HT-29 (cell line): ENCODE data around the gene USP32. TPM values are rescaled to one million over a fixed set of nuclear protein-coding genes. Genes with fewer than 3 reads are reported as not detected.
"Not testable (repeated sequence)": the region's sequence is repeated elsewhere in the genome, so short reads cannot be mapped to it uniquely, and the experiment has no call there.

Source experiments
- DNase-seq: peaks from one replicate; pipeline ENCODE4 v3.0.0-alpha.2; 2015; ENCODE audit warnings: low spot score
- total RNA-seq: library from RNA; depleted of rRNA; stranded (reverse); fragments of >200 nt; shearing (Covaris generic); gene quantifications from 2 replicates; pipeline ENCODE4 v1.2.3, GENCODE V29; 2014; rRNA removed

The USP32 gene, protein sequence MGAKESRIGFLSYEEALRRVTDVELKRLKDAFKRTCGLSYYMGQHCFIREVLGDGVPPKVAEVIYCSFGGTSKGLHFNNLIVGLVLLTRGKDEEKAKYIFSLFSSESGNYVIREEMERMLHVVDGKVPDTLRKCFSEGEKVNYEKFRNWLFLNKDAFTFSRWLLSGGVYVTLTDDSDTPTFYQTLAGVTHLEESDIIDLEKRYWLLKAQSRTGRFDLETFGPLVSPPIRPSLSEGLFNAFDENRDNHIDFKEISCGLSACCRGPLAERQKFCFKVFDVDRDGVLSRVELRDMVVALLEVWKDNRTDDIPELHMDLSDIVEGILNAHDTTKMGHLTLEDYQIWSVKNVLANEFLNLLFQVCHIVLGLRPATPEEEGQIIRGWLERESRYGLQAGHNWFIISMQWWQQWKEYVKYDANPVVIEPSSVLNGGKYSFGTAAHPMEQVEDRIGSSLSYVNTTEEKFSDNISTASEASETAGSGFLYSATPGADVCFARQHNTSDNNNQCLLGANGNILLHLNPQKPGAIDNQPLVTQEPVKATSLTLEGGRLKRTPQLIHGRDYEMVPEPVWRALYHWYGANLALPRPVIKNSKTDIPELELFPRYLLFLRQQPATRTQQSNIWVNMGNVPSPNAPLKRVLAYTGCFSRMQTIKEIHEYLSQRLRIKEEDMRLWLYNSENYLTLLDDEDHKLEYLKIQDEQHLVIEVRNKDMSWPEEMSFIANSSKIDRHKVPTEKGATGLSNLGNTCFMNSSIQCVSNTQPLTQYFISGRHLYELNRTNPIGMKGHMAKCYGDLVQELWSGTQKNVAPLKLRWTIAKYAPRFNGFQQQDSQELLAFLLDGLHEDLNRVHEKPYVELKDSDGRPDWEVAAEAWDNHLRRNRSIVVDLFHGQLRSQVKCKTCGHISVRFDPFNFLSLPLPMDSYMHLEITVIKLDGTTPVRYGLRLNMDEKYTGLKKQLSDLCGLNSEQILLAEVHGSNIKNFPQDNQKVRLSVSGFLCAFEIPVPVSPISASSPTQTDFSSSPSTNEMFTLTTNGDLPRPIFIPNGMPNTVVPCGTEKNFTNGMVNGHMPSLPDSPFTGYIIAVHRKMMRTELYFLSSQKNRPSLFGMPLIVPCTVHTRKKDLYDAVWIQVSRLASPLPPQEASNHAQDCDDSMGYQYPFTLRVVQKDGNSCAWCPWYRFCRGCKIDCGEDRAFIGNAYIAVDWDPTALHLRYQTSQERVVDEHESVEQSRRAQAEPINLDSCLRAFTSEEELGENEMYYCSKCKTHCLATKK (N-terminal part only)
- 19.9 and 24.6 TPM in 2 replicates for total RNA-seq

DNA sequence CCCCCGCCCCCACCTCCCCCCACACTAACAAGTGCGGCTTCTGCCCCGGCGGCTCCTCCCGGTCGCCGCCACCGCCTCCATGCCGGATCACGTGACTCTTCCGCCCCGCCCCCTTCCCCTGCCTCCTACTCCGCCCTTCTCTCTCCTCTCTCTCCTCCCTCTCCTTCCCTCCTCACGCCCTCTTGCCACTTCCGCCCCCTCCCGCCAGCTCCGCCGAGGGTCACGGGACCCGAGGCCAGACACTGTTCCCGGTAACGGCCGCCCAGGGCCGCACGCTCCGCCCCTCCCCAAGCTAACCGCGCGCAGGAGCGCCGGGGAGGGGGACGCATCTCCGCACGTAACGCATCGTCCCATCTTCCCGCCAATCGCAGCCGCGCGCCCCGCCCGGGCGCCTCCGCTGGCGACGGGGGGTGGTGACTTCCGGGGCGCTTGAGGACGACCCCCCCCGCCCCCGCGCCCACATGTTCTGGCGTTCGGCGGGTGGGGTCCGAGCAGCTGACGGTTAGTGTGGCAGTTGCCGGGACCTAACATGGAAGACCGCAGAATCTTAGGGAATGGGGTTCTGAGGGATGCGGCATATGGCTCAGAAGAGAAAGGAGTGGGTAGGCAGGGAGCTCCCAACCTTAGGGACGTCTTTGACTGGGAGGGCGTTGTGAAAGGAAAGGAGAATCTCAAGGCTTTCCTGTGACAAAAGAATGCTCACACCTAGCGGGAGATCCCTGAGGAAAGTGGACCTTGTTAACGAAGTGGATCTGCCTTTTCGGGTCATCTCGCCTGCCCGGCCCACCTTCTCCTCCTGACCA, at the start of gene USP32:
Gene USP32 (minus strand): TSS at position 92 of the 803 bp plus-strand sequence. CDS start 194 bp downstream, outside the sequence.
- DNase-seq: peak; percentile 96

DNA sequence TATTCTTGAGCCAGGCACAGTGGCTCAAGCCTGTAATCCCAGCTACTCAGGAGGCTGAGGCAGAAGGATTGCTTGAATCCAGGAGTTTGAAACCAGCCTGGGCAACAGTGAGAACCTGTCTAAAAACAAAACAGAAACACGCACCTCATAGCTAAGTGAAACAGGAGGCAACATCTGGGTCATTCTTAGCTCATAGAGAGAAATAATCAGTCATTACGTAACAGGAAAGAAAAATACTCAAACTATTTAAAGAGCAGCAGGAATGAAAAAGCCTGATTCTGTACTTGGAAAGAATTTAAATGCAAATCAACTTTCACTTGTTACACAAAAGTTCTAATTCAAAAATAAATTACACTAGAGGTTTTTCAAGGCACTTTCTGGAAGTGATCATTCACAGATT, 47.6 kb upstream of the USP32 start:
- no peak for DNase-seq

DNA sequence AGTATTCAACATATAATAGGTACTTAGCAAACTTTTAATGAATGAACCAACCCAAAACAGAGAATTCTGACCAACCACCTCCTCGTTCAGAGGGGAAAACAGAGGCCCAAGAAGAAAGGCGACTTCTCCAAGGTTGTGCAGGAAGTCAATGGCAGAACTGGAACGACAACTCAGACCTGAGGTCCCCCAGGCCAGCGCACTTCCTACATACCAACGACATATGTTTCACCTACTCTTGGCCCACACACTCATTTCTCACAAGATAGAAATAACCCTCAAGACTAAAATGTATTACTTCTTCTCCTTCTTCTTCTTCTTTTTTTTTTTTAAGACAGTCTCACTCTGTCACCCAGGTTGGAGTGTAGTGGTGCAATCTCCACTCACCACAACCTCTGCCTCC, 44.7 kb upstream of the USP32 start:
- no peak for DNase-seq

DNA sequence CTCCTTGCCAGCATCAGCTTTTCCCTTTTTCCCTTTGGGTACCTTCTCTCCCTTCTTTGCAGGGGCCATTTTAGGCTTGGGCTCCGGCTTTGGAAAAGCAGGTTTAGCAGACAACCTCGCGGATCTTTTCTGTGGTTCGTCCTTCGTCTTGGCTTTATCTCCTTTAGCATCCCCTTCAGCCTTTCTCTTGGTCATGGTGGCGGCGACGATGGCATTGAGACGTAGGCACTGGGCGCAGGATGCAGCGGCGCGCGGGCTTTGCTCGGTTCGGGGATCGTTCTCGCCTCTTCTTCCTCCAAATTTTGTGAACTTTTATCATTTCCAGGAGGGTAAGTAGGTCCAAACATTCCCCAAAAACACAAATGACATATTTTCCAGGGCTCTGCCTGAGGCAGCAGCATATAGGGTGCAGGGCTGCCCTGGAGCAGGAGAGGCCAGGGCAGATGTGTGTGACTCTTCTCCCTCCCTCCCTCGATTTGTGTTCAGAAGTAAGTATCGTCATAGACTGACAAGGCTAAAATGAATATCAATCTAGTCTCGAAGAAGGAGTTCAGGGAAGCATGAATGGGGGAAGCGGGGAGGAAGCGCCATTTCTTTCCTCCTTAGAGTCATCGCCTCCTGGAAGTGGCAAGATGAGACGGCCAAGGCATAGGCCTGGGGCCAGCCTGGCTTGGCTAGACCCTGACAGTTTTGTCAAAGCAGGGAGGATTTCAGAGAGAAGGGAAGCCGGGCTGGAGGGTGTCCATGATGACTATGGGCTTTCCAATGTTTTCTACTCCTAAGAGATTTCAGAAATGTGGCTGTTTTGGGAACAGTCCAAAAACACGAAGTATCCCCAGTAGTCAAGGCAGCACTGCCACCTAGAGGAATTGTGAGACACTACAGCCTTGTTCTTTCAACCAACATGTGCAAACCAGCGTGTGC, 43.6 kb upstream of the USP32 start:
- DNase-seq: peak; percentile 83

DNA sequence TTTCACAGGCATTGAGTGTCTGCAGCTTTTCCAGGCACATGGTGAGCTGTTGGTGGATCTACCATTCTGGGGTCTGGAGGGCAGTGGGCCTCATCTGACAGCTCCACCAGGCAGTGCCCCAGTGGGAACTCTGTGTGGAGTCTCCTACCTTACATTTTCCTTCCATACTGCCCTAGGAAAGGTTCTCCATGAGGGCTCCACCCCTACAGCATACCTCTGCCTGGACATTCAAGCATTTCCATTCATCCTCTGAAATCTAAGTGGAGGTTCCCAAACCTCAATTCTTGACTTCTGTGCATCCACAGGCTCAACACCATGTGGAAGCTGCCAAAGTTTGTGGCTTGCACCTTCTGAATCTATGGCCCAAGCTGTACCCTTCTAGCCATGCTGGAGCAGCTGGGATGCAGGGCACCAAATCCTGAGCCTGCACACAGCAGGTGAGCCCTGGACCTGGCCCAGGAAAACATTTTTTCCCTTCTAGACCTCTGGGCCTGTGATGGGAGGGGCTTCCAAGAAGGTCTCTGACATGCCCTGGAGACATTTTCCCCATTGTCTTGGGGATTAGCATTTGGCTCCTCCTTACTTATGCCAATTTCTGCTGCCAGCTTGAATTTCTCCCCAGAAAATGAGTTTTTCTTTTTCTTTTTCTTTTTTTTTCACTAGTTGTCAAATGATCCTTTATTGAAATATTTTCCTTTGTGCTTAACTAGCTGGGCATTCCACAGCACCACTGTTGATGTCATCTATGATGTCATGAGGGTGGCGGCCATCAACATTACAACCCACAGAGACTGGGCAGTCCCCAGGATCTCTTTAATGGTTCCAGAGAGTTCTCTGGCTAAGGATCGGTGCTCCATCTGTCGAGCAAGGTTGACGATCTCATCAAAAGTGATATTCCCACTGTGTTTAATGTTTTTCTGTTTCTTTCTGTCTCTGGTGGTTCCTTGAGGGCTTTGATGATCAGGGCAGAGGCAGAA, 41.4 kb upstream of the USP32 start:
- DNase-seq: not testable (repeated sequence)

DNA sequence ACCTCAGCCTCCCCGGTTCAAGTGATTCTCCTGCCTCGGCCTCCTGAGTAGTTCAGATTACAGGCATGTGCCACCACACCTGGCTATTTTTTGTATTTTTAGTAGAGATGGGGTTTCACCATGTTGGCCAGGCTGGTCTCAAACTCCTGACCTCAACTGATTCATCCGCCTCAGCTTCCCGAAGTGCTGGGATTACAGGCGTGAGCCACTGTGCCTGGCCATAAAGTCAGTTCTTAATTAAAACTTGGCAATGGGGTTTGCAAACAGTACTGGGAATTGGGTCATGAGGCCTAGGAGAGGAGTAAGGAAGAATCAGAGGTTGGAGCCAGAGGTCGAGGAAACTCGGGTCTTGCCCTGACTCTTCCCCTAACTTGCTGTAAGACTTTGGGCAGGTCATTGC, 38.6 kb upstream of the USP32 start:
- DNase-seq: not testable (repeated sequence)

DNA sequence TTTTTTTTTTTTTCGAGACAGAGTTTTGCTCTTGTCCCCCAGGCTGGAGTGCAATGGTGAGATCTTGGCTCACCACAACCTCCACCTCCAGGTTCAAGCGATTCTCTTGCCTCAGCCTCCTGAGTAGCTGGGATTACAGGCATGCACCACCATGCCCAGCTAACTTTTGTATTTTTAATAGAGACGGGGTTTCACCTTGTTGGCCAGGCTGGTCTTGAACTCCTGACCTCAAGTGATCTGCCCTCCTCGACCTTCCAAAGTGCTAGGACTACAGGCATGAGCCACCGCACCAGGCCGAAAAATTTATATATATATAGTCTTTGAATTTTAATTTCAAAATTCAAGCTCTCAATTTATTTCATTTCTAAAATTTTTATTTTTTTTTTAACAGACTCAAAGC, 36.6 kb upstream of the USP32 start:
- not testable (repeated sequence) for DNase-seq

DNA sequence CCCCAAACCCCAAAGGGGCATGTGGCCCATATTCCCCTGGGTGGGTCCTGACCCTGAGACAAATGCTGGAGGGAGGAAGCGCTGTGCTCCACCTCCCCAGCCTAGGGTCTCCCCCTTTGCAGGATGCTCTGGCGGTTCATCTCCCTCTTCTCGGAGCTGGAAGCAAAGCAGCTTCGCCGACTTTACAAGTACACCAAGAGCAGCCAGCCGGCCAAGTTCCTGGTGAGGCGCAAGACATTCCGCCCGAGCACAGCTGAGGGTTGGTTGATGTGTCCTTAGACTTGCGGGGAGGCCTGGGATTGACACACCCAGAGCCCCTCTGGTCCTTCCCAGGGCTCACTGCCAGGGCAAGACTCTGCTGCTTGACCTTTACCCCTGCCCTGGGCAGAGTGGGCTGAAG, 34.7 kb upstream of the USP32 start:
- no peak for DNase-seq

DNA sequence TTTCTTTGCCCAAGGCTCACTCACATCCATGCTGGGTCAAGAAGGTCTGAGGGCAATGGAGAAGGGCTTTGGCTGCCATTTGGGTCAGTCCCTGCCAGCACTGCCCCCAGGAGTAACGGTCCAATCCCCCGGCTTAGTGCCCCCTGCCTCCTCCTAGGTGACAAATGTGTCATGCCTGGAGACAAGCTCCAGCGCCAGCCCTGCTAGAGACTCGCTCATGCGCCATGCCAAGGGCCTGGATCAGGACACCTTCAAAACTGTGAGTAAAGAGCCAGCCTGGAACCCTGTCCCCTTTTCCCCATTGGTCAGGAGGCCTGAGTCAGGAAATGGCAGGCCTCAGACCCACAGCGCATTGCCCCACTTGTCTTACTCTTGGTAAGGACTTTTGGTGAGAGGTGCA, 33.7 kb upstream of the USP32 start:
- no peak for DNase-seq

DNA sequence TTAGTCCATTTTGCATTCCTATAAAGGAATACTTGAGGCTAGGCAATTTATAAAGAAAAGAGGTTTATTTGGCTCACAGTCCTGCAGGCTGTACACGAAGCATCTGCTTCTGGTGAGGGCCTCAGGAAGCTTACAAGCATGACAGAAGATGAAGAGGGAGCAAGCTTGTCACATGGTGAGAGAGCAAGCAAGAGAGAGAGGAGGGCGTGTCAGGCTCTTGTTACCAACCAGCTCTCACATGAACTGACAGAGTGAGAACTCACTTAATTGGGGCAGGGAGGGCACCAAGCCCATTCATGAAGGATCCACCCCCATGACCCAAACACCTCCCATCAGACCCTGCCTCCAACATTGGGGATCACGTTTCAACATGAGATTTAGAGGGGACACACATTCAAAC, 31.9 kb upstream of the USP32 start:
- no peak for DNase-seq

DNA sequence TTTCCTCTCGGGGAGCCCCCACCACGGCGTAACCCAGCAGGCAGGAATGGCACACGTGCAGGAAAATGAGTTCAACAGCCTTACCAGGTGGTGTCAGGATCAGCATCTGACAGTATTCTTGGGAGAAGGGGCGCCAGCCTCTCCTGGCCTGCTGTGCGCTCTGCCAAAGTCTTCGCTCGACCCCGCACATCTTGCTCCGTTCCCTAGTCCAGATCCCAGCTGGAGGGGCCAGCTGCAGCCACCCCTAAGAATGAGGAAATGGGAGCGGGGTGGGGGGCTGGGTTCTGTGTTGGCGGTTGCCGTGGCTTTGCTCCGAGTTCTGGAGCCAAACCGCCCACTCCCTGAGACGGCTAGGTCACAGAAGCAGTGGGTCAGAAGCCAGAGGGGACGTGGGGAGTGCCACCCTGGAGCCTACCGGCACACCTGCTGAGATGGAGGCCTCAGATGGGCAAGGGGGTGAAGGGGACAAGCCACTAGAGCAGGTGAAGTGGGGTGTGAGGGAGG, 30.3 kb upstream of the USP32 start, which contains the start of gene CHCT1:
Gene CHCT1 (plus strand): TSS at position 328 of the 504 bp plus-strand sequence. CDS start 104 bp downstream, at position 432.
- DNase-seq: no peak

DNA sequence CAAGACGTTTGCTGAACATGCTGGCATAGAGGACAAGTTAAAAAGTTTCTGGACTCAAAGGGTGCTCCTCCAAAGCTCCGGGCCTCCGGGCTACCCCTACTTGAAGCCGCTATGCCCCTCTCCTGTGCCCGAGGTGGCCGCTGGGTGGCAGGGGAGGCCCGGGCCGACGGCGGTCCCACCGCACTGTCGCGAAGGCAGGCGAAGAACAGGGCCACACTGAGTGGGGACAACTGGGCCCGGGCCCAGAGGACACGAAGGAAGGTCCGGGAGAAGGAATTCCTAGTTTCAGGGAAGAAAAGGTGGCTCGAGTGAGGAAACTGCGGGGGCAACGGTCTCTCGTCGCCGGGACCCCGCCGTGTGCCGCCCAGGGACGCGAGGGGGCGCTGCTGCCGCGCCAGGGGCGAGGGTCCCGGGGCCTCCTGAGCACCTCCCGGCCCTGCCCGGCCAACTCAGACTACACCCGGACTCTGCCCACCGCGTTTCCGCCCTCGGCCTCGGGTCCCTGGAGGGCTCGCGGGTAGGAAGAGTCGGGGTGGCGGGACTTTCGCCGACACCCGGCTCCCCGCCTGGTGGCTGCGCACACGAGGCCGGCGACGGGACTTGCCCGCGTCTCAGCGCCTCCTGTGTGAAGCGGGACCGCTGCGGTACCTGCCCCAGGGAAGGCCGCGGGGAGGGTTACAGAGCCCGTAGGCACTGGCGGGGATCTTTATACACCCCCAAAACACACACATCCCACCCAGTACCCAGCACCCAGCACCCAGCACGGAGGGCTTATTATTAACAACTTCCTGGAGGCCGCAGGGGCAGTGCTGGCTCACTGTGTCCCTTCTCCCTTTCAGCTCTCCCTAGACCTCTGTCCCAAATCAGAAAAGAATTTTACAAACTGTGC, 29.6 kb upstream of the USP32 start:
- peak; percentile 71 for DNase-seq

DNA sequence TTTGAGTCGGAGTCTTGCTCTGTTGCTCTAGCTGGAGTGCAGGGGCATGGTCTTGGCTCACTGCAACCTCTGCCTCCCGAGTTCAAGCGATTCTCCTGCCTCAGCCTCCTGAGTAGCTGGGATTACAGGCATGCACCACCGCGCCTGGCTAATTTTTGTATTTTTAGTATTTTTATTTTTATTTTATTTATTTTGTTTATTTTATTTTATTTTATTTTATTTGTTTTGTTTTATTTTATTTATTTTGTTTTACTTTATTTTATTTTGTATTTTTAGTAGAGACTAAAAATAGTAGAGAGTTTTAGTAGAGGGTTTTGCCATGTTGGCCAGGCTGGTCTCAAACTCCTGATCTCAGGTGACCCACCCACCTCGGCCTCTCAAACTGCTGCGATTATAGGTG, 27.9 kb upstream of the USP32 start:
- DNase-seq: not testable (repeated sequence)

DNA sequence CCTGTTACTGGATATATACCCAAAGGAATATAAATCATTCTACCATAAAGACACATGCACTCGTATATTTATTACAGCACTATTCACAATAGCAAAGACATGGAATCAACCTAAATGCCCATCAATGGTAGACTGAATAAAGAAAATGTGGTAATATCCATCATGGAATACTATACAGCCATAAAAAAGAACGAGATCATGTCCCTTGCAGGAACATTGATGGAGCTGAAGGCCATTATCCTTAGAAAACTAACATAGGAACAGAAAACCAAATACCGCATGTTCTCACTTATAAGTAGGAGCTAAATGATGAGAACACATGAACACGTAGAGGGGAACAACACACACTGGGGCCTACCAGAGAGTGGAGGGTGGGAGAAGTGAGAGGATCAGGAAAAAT, 27.1 kb upstream of the USP32 start:
- DNase-seq: not testable (repeated sequence)

DNA sequence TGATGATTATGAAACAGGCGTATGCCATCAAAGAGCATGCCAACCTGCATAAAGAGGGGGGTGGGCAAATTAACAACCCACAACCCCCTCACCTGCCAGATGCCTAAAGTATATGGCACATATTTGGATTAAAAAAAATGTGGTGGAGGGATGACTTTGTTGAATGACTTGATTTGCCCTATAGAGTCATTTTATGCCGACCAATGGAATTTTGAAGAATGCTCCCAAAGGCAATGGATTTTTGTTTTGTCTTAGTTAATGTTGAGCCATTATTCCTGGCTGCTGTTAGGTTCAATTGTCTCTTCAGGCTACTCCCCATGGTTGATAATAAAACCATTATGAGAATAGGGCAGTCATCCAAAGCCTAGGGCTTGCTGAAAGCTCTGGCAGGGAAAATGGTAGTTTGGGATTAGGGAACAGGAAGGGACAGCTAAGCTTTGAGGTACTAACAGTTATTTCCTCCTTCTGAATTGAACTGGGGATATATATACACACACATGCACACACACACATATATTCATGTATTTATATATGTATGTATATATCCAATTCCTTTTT, 24.5 kb upstream of the USP32 start:
- no peak for DNase-seq

DNA sequence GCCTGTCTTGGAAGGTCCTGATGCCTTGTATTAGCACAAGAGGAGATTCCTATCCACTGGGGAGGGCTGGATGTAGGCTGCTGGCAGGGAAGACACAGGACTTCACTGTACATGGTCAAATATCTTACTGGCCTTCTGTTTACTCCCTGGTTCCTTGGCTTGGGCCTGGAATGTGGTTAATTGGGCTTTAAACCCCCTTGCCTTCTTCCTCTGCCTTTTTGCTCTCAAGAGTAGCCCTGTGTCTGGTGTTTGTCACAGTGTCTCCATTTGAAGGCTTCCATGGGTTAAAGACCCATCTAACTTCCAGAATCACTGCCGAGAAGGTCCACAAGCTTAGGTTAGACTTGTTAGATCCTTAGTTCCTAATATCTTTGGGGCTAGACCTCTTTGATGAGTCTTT, 23.2 kb upstream of the USP32 start:
- DNase-seq: no peak

DNA sequence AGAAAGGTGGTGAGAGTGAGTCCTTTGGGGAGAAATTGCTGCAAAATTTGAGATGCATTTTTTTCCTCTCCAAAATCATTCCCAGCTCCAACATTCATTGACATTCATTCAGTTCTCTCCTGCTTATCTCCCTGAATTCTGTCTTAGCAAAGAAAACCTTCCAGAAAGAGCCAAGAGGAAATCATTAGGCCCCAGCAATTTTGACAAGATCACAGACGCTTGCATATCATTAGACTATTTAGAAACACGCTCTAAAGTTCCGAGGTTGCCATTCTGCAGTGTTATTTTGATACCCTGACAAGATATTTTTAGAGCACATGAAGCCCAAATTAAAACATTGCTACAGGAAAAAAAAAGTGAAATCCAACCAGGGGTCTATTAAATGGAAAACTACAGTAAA, 20.8 kb upstream of the USP32 start:
- DNase-seq: no peak
